Measurements from ENCODE around the gene ADCY7. TPM values are rescaled to one million over a fixed set of nuclear protein-coding genes. Genes with fewer than 3 reads are reported as not detected.

The ADCY7 gene
- total RNA-seq, 1 experiment from 2014 or later = 39.3 TPM

DNA sequence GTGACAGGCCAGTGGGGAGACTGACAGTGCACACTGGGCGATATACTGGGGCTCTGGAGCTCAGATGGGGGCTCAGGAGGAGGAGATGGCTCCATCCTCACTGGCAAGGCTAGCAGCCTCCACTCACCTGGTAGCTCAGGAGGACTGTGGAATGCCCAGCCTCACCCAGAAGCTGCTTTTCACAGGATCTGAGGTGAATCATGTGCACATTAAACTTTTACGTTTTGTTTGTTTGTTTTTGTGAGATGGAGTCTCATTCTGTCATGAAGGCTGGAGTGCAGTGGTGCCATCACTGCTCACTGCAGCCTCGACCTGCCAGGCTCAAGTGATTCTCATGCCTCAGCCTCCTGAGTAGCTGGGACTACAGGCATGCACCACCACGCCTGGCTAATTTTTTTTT lies 28.6 kb downstream of the ADCY7 start:
- ChIA-PET POLR2A (ENCODE audit: unreplicated experiment) (no interaction called here), CTCF (no interaction called here)
- Histone ChIP-seq H3K27me3 (ENCODE audit: insufficient read depth, low read depth) (no peaks in the 10 kb centered on the region), H3K4me3 (no peak overlapping the region), H3K9me2 (ENCODE audit: insufficient read depth) (no peaks in the 10 kb centered on the region), H3K9me3 (ENCODE audit: insufficient read depth, low read depth) (no peaks in the 10 kb centered on the region), H3K79me2 (ENCODE audit: low read depth) (no peaks in the 10 kb centered on the region), H4K20me1 (ENCODE audit: insufficient read depth) (0 out of 2 replicates have a peak, but pooled peaks cover 8% of the 10 kb centered on the region), H3K27ac (no peak overlapping the region), H3F3A (ENCODE audit: insufficient read depth, low read depth) (no peaks in the 10 kb centered on the region), H3K4me2 (no peak overlapping the region), H2AFZ (no peak overlapping the region), H3K36me3 (ENCODE audit: low read depth) (no peaks in the 10 kb centered on the region), H3K4me1 (replicated peaks; ENCODE audit: insufficient read depth) (no peaks in the 10 kb centered on the region)
- no peak for DNase-seq
- TF ChIP-seq, protein P1, sequence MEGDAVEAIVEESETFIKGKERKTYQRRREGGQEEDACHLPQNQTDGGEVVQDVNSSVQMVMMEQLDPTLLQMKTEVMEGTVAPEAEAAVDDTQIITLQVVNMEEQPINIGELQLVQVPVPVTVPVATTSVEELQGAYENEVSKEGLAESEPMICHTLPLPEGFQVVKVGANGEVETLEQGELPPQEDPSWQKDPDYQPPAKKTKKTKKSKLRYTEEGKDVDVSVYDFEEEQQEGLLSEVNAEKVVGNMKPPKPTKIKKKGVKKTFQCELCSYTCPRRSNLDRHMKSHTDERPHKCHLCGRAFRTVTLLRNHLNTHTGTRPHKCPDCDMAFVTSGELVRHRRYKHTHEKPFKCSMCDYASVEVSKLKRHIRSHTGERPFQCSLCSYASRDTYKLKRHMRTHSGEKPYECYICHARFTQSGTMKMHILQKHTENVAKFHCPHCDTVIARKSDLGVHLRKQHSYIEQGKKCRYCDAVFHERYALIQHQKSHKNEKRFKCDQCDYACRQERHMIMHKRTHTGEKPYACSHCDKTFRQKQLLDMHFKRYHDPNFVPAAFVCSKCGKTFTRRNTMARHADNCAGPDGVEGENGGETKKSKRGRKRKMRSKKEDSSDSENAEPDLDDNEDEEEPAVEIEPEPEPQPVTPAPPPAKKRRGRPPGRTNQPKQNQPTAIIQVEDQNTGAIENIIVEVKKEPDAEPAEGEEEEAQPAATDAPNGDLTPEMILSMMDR (conservative IDR thresholded peaks at IDR 0.05) = no peak
- no peak for TF ChIP-seq EZH2 (IDR thresholded peaks at IDR 0.05; ENCODE audit: low read depth)
- BruUV-seq (replicated peaks) = no TSS peak
- intact Hi-C loops (cut with micrococcal nuclease; ENCODE audit: unreplicated experiment) = no loop called here

DNA sequence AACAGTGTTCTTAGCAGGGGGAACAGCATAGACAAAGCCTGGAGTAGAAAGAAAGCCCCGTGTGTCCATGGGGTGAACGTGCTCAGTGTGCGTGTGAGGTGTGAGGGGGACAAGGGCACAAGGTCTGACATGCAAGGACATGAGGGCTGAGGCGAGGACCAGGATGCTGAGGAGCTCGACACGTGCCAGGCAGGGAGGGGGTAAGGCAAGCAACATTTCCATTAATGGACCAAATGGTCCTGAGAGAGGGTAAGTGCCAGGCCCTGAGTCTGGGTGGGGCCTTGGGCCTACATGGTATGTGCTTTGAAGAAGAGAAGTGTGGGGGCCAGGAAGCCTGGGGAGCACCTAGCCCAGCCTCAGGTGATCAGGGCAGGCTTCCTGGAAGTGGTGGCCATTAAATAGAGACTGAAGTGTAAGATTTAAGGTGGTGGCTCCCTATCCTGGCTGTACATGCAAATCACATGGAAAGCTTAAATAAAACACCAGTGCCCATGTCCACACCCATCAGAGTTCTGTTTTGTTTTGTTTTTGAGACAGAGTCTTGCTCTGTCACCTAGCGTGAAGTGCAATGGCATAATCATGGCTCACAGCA lies 29.3 kb downstream of the ADCY7 start:
- no peaks in the 10 kb centered on the region for H3K9me3 ChIP-seq (ENCODE audit: insufficient read depth, low read depth)
- H3K79me2 ChIP-seq (ENCODE audit: low read depth) = no peaks in the 10 kb centered on the region
- BruUV-seq (replicated peaks) = no TSS peak
- H3K27ac ChIP-seq = no peak overlapping the region
- POLR2A ChIA-PET (ENCODE audit: unreplicated experiment) = no interaction called here
- H3K4me1 ChIP-seq (replicated peaks; ENCODE audit: insufficient read depth) = no peaks in the 10 kb centered on the region
- H4K20me1 ChIP-seq (ENCODE audit: insufficient read depth) = 0 out of 2 replicates have a peak, but pooled peaks cover 8% of the 10 kb centered on the region
- H3K9me2 ChIP-seq (ENCODE audit: insufficient read depth) = no peaks in the 10 kb centered on the region
- H3K4me2 ChIP-seq = no peak overlapping the region
- DNase-seq = no peak
- no peaks in the 10 kb centered on the region for H3F3A ChIP-seq (ENCODE audit: insufficient read depth, low read depth)
- no peaks in the 10 kb centered on the region for H3K27me3 ChIP-seq (ENCODE audit: insufficient read depth, low read depth)
- H3K36me3 ChIP-seq (ENCODE audit: low read depth) = no peaks in the 10 kb centered on the region
- H3K4me3 ChIP-seq = no peak overlapping the region
- CTCF ChIA-PET = no interaction called here
- intact Hi-C loops (cut with micrococcal nuclease; ENCODE audit: unreplicated experiment) = no loop called here
- no peak for TF ChIP-seq EZH2 (IDR thresholded peaks at IDR 0.05; ENCODE audit: low read depth)
- TF ChIP-seq, protein P1 (conservative IDR thresholded peaks at IDR 0.05) = no peak
- H2AFZ ChIP-seq = no peak overlapping the region

DNA sequence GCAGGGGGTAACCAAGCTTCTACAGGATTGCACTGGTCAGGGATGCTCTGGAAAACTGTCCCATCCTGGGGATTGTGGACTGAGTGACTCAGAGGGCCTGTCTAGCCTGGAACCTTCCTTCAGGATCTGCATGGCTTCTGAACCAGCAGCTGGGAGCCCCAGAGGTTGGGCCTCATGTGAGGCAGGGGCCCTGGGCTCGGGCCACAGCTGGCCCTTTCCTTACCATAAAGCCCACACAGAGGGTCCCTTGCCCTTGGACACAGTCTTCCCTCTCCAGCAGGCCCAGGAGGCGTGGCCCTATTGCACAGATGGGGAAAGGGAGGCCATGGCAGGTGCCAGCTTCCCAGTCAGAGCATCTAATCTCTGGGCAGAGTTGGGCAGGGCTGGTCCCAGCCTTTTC lies 30.5 kb downstream of the ADCY7 start:
- Histone ChIP-seq H3K4me2 (no peak overlapping the region), H3K4me1 (replicated peaks; ENCODE audit: insufficient read depth) (no peaks in the 10 kb centered on the region), H3K4me3 (no peak overlapping the region), H3K36me3 (ENCODE audit: low read depth) (no peaks in the 10 kb centered on the region), H4K20me1 (ENCODE audit: insufficient read depth) (0 out of 2 replicates have a peak, but pooled peaks cover 8% of the 10 kb centered on the region), H3K9me2 (ENCODE audit: insufficient read depth) (no peaks in the 10 kb centered on the region), H2AFZ (no peak overlapping the region), H3K27ac (no peak overlapping the region), H3K27me3 (ENCODE audit: insufficient read depth, low read depth) (no peaks in the 10 kb centered on the region), H3K79me2 (ENCODE audit: low read depth) (no peaks in the 10 kb centered on the region), H3F3A (ENCODE audit: insufficient read depth, low read depth) (no peaks in the 10 kb centered on the region), H3K9me3 (ENCODE audit: insufficient read depth, low read depth) (no peaks in the 10 kb centered on the region)
- BruUV-seq (replicated peaks) = no TSS peak
- ChIA-PET CTCF (no interaction called here), POLR2A (ENCODE audit: unreplicated experiment) (no interaction called here)
- intact Hi-C loops (cut with micrococcal nuclease; ENCODE audit: unreplicated experiment) = no loop called here
- no peak for DNase-seq
- TF ChIP-seq, protein P1 (conservative IDR thresholded peaks at IDR 0.05) = no peak
- TF ChIP-seq EZH2 (IDR thresholded peaks at IDR 0.05; ENCODE audit: low read depth) = no peak
